RCC 7860 (cell line): ENCODE data around the gene SMYD3.

ENCODE experiments used
- DNase-seq: peaks from one replicate; pipeline ENCODE4 v3.0.0-alpha.2; 2015; ENCODE audit warnings: low spot score
- FAIRE-seq: peaks from 2 replicates; lab custom pipeline; 2012; peaks lifted over from hg19 to GRCh38; lab: Jason Lieb, UNC

The SMYD3 gene

DNA sequence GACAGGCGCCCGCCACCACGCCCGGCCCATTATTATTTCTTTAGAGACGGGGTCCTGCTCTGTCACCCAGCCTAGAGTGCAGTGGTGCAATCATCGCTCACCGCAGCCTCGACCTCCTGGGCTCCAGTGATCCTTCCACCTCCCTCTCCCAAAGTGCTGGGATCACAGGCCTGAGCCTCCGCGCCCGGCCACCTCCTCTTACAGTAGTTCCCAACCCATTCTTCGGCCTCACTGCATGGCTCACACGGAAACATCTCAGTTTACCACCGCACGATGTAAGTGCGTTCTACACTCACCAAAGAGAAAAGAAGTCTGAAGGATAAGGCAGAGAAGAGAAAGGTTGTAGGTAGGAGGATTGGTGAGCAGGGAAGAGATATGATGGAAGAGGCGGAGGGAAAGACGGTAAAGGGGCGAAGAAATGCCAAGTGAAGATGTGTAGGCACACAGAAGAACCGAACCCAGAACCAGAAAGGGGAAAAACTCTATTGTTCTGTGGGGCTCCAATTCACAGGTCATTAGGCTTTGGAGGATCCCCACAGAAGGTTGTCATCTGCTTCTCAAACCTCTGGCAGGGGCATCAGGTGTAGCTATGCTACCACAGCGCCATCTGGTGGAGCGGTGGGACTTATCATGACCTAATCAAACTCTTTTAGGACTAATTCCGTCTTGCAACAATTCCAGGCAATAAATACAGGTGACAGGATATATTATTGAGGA is 504.2 kb downstream of the SMYD3 start:
- DNase-seq (peak; percentile 61), FAIRE-seq (peak; percentile 60)

DNA sequence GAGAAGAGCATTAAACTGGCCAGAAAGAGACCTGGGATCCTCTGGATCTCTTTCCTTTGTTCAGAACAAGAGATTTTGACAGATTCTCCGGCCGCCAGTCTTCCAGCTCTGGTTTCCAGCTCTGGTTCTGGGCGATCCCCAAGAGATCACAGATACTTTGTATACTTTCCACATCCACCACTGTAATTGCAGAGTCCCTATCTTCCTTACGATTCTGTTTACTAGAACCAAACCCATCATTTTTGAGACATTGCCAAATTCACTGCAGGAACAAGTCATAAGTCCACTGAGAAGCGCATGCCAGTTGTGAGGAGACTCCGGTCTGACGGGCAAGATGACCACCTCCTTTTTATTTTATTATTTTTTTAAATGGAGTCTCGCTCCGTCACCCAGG is 505.2 kb downstream of the SMYD3 start:
- FAIRE-seq = no peak
- DNase-seq = no peak

DNA sequence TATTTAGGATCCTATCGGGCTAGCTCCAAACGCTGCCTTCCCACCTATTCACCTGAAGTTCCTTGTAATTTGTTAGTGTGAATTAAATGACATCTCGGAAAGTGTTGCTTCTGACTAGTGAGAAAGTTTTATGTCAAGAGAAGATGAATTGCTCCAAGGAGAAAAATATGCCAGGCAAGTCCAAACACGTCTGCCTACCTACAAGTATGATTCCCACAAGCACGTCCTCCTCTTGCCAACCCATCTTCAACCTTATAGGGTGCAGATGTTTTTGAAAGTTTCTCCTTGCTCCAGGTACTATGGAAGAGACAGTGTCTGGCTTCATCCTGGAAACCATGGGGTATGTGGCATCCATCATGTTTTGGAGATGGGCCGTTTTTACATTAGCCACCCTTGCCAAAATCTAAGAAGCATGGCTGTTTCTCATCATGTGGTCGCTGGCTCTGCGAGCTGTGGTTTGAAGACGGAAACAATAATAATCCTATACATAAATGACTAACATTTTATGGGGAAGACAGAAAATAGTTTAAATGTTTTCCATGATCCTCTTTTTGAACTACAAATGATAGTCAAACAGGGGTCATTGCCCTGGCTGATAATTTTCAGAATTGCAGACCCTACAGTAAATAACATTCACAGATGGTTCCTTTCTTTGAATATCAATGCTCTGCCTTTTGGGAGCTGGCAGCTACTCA is 505.8 kb downstream of the SMYD3 start:
- no peak for DNase-seq
- no peak for FAIRE-seq

DNA sequence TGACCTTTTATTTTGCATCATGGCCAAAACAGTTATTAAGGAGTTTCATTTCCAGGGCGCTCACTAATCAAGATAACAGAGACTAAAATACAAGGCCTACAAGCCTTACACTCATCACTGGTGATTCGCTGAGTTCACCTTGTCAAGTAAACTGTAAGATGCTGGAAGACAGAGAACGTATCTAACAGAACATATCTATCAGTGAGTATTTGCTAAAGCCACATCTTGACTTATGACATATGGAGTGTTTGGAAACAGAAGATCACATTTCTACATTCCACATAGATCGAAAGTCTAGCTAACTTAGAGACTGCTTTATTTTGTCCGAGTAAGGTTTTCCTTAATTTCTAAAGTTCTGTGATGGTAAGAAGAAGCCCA is 506.5 kb downstream of the SMYD3 start:
- no peak for DNase-seq
- no peak for FAIRE-seq

DNA sequence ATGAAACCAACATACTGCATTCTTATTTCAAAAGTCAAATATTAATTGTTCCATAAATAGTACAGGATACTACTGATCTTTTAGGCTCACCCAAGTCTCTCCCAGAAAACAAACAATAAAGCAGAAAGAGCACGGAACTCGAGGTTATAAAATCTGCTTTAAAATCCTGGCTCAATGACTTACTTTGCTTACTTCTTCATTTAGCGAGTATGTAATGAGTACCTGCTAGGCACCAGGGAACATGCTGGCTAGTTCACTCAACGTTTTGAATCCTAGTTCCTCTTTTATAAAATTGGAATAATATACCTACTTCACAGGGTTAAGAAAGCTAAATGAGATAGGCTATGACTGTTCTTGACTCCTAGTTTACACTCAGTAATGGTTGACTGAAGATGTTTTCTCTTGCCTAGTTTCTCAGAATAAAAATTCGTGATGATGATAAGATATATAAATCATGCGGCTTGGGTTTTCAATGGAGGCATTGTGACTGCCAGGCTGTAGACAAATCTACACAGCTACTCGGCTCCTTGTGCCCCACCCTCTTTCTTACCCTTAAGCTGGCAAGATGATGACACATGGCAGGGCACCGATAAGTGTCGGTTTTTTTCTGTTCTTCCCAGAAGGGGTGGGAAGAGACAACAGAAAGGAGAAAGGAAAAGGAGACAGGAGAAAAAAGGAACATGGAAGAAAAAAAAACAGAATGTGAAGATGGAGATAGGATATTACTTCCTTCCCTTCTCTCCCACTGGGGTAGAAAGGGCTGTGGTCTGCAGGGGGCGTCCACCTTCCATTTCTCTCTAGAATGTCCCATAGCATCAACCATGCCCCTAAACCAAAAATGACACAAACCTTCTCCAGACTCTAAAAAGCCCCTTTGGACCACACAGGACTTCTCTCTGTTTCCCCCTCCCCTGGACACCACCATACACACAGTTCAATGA is 507.1 kb downstream of the SMYD3 start:
- no peak for FAIRE-seq
- DNase-seq = no peak

DNA sequence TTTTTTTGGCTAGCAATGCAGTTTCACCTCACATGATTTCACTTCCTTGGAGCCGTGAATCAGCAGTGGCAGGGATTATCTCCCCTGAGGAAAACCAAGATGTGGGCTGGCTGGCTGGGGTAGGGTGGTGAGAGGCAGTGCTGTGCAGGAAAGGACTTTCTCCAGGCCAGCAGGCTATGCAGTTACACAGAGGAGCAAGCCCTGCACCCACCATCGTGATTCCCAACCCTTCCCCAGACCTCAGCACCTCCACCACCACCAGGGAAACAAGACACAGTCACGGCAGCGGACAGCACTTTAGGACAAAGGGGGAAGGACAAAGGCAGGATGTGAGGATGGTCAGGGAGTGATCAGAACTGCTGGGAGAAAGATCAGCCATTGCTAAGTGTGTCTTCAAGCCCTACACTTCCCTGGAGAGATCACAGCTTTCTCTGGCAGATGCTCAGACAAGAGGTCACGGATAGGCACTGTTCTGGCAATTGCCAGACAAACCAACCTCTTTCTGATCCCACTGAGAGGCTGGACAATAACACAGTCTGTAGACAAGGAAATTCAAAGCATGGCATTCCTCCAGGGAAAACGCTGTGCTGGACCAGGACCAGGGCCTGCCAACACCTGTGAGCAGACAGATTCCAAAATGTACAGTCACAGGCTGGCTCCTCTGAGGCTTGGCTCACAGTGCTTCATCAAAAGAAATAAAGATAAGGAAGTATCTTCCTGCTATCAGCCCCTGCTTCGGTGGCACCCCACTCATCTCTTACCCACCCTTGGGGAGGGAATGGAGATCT is 509.4 kb downstream of the SMYD3 start:
- DNase-seq = peak; percentile 67

DNA sequence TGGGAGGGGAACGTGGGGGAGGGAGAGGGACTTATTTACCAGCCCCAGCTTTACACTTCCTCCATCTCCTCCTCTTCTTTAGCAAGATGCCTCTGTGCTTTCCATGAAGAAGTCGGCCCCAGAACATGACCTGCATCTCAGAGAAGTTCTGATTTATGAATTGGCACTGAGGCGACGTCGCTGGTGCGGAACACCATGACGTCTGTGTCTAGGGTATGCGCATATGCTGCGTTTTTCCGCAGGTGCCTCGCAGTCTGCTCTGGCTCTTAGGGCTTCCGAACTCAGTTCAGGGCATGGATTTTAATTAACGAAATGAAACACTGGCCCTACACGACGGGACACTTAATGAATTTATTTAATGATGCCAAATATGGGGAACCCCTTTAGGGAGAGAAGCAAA is 510.3 kb downstream of the SMYD3 start:
- FAIRE-seq (no peak), DNase-seq (no peak)

More for the DNA sequence above, 509.4 kb downstream of the SMYD3 start:
- FAIRE-seq = peak; percentile 44

DNA sequence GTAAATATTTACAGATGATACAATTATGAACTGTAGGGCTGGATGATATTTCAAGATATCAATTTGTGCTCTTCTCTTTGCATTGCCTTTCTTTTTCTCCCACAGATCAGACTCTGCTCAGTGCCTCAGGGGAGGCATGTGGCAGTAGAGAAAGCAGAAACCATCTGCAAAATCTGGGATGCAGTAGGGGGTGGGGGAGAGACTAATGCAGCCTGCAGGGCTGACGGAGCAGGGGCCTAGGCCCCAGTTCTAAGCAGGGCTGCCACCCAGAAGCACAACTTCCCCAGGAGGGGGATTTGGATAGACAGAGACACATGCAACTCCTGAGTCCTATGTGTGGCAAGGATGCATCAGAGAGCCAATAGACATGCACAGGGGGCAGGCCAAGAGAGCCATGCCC is 511.6 kb downstream of the SMYD3 start:
- DNase-seq = no peak
- no peak for FAIRE-seq

DNA sequence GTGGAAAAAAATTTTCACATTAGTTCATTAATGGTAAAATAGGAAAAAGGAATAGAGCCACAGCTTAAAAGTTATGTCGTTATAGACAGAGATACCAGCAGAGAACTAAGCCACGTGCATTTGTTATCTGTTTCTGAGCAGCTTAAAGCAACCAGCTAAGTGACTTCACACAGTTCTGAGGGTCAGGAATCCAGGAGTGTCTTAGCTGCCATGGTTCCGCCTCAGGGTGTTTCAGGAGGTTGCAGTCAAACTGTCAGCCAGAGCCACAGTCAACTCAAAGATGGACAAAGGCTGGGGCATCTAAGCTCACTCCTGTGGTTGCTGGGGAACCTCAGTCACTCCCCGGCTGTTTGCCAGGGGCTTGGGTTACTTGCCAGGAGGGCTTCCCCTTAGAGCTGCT is 515.8 kb downstream of the SMYD3 start:
- no peak for DNase-seq
- no peak for FAIRE-seq

DNA sequence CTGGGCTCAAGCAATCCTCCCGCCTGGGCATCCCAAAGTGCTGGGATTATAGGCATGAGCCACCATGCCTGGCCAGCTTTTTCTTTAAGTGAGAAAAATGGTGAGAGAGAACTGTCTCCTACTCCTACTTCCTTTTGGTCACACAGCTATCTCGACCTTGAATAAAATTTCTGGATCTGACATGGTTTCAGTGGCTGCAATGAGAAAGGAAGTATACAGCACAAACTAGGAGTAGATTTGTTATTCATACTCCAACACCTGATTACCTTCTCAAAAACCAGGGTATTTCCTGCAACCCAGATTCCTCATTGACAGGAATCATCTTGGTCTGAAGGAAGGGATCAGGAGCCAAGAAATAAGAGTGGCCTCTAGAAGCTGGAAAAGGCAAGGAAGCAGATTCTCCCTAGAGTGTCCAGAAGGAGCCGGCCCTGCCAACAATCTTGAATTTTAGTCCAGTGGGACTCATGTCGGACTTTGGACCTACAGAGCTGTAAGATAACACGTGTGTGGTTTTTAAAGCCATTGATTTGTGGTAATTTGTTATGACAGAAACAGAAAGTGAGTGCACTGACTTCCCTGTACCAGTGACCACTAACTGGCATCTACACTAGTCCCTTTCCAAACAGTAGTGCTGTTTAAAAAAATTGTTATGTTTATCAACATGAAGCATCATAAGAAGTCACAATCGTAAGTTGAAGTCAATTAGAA is 516.6 kb downstream of the SMYD3 start:
- no peak for DNase-seq
- no peak for FAIRE-seq

DNA sequence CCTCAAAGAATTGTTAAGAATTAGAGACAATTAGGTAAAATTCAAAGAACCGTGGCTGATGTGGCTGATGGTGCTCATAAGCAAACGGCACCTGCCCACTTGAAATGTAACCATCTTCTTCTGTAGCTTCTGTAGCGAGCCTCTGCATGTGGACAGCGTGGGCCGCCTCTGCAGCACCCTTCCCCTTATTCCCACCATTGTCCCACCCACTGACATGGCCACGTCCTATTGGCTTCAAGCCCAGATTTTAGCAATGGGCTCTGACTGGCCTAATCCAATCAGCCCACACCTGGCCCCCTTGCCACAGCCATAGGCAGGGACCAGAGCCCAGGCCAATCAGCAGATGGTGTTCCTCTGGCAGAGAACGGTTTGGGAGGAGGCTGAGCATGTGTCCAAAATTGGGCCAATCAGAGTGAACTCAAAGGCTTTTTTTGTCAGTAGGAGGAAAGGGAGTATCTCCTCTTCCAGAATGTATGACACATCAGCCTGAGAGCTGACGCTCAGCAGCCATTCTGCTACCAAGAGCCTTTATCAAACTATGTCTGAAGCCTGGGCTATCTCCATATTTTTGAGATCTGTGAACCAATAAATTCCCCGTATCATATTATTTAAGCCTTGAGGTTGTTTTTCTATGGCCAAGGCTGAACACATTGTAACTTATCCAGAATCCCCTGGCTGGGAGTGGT is 518.5 kb downstream of the SMYD3 start:
- FAIRE-seq (no peak), DNase-seq (no peak)

DNA sequence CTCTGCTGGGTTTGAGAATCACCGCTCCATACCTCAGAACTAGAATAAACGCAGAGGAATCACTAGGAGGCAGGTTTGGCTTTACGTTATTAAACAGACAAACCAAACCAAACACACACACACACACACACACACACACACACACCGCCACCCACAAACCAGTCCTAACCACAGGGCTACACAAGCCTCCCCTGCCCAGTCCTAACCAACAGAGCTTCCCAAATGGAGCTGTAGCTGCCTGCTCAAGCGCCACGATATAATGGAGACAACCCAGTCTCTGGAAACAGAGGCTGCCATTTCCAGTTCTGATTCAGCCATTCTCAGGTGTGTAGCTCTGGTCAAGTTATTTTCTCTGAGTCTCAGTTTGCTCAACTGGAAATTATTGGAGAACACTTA is 519.1 kb downstream of the SMYD3 start:
- FAIRE-seq = no peak
- no peak for DNase-seq

DNA sequence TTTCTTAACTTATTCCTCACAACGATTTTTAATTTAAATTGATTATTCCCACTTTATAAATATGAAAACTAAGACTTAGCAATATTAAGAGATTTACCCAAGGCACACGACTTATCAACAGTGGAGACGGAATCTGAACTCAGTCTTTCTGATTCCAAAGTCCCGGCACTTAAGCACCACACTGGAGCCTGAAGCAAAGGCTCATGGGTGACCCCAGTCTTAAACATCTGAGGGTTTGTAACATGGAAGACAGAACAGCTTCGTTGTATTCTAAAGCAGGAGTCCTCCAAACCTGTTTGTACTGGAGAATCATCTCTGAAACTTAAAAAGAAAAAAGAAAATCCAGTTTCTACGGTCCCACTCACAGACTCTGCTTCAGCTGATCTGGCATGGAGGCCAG is 519.5 kb downstream of the SMYD3 start:
- FAIRE-seq = no peak
- DNase-seq = no peak

DNA sequence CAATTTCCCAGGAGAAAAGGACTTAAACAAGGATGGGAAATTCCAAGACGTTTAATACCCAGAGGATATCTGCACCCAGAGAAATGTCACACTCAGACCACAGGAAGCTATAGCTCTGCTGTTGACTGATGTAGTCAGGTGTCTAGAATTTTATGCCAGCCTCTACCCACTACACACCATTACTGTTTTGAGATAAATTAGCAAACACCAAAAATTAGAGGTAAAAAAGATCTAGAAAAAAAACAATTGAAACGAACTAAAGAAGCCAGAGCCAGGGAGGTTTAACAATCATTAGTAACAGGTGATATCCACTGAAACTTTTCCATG is 519.9 kb downstream of the SMYD3 start:
- no peak for FAIRE-seq

DNA sequence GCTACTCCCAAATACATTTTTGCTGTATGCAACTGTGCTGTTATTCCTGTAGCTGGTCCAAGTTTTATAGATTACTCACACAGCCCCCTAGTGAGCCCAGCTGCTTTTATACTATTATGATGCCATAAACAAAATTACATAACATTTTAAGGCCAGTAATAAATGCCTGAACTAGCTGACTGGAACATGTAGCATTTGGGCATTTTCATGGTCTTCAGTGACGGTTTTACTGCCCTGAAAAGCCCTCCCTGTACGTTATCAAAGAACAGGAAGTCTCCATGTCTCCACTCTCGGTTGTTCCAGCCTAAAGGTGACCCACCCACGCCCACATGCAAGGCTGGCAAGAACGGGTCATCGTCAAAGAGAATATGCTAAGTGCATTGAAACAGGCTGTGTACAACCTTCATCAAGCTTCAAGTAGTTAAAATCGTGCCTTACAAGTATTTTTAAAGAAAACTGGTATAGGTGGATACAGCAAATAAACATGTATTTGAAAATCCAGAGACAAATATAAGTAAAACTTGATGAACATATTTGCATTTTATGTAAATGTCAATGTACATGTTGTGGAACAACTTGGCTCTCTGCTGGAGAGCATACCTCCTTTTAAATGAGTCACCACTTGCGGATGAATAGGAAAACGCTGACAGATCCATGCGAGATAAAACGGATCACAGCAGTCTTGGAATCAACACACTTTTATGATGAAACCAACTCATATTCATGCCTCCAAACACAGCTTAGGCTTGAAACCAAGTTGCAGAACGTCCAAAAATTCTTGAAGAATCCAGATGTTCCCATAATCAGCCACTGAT is 520.5 kb downstream of the SMYD3 start:
- FAIRE-seq = peak; percentile 79
- peak; percentile 55 for DNase-seq

More for the DNA sequence above, 519.9 kb downstream of the SMYD3 start:
- DNase-seq = peak; percentile 28

DNA sequence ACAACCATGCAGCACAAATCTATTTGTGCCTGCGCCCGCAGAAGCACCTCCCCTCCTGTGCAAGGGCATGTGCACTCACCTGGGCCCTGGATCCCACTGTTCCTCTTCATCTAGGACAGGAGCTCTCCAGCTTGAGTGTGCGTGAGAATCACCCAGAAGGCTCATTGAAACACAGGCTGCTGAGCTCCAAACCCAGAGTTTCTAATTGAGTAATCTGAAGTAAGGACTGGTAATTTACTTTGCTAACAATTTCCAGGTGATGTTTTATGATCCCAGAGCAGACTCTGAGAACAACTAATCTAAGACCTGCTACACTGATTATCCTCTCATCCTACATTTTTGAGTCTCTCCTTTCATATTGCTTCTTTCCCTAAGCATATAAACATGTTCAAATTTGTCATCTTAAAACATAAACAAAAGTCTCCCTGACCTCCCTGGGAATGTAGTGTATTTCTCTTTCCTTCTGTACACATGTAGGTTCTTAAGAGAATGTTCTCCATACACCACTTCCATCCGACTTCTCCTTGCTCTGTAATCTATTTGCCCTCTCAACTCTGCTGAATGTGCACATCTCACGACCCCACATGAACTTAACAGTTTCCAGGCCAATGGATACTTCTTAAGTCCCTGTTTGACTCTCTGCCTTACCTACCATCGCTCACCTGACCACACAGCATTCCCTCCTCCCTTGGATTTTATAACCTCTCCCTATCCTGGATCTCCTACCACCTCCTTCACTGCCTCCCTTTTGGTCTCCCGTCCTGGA is 522.5 kb downstream of the SMYD3 start:
- no peak for FAIRE-seq
- DNase-seq = no peak

DNA sequence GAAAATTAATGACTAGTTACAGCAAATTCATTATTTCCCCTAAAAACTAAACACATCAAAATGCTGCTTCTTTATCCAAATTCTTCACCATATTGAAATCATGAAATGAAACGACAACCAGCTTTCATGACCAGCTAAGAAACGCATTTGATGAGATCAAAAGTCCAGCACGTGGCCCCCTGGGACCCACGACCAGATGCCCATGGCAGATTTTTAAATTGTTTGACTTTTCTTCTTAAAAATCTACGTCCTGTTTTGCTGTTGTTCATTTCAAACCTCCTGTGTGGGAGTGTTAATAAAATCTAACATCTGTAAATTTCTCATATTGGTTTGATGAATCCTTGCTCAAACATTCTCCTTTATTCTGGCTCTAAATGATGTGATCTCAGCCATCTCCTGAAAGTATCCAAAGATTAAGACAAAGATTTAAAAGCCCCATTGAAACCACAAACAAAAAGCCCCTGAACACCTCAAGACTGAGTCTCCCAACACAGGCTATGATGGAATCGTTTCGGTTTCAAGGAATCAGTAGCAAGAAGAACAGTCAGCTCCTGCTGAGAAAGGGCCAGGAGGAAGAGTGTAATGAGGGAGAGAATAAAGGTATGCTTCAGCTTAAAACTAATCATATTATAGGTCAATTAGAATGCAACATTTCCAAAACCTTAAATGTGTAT is 523.6 kb downstream of the SMYD3 start:
- FAIRE-seq (no peak), DNase-seq (no peak)

DNA sequence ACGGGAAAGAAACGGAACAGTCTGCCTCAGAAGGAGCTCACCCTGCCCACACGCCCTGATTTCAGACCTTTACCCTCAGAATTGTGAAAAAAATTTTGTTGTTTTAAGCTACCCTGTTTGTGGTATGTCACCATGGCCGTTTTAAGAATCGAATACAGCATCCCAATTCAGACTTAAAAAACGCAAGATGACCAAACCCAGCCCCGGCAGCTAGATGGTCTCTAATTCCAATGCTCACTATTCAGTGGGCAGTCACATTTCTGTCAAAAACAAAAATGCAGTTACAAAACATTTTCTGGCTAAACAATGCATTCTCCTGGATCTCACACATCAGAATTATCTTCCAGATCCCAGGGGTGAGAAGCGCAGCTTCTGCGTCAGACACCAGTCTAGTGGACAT is 527.5 kb downstream of the SMYD3 start:
- no peak for DNase-seq
- no peak for FAIRE-seq
